ENCODE results near the gene CCL28. TPM values are rescaled to one million over a fixed set of nuclear protein-coding genes. Genes with fewer than 3 reads are reported as not detected.
"Not testable (repeated sequence)": the region's sequence is repeated elsewhere in the genome, so short reads cannot be mapped to it uniquely, and the experiment has no call there.

Gene CCL28
- total and polyA plus RNA-seq, 2 experiments from 2014 or later: not detected

- H3K27me3 ChIP-seq: no peaks in the 10 kb centered on the region
- DNase-seq (ENCODE audit: low read depth in 1 of 2, low spot score in 1 of 2): no peak
- H3K4me3 ChIP-seq: no peak overlapping the region
- H3K4me1 ChIP-seq (ENCODE audit: low read depth): no peaks in the 10 kb centered on the region
- TF ChIP-seq, protein P1, sequence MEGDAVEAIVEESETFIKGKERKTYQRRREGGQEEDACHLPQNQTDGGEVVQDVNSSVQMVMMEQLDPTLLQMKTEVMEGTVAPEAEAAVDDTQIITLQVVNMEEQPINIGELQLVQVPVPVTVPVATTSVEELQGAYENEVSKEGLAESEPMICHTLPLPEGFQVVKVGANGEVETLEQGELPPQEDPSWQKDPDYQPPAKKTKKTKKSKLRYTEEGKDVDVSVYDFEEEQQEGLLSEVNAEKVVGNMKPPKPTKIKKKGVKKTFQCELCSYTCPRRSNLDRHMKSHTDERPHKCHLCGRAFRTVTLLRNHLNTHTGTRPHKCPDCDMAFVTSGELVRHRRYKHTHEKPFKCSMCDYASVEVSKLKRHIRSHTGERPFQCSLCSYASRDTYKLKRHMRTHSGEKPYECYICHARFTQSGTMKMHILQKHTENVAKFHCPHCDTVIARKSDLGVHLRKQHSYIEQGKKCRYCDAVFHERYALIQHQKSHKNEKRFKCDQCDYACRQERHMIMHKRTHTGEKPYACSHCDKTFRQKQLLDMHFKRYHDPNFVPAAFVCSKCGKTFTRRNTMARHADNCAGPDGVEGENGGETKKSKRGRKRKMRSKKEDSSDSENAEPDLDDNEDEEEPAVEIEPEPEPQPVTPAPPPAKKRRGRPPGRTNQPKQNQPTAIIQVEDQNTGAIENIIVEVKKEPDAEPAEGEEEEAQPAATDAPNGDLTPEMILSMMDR (IDR thresholded peaks at IDR 0.05; ENCODE audit: low read depth, low read length): no peak
- no peaks in the 10 kb centered on the region for H3K36me3 ChIP-seq
- H3K27ac ChIP-seq: no peak overlapping the region
- no peaks in the 10 kb centered on the region for H3K9me3 ChIP-seq (ENCODE audit: low read depth)
These were observed 2.4 kb downstream of the CCL28 start for GRCh38 chr5:43409809-43410271.

DNA sequence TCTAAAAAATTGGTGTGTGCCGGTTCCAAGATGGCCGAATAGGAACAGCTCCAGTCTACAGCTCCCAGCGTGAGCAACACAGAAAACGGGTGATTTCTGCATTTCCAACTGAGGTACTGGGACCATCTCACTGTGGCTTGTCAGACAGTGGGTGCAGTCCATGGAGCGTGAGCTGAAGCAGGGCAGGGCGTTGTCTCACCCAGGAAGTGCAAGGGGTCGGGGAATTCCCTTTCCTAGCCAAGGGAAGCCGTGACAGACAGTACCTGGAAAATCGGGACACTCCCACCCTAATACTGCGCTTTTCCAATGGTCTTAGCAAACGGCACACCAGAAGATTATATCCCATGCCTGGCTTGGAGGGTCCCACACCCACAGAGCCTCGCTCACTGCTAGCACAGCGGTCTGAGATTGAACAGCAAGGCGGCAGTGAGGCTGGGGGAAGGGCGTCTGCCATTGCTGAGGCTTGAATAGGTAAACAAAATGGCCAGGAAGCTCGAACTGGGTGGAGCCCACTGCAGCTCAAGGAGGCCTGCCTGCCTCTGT is 9.6 kb downstream of the CCL28 start:
- DNase-seq (ENCODE audit: low read depth in 1 of 2, low spot score in 1 of 2); H3K4me3 ChIP-seq; H3K4me1 ChIP-seq (ENCODE audit: low read depth); H3K9me3 ChIP-seq (ENCODE audit: low read depth); H3K27ac ChIP-seq; H3K27me3 ChIP-seq; H3K36me3 ChIP-seq: not testable (repeated sequence)

- Histone ChIP-seq H3K4me1 (ENCODE audit: low read depth) (no peaks in the 10 kb centered on the region), H3K27me3 (peaks cover 12% of the 10 kb centered on the region), H3K4me3 (no peak overlapping the region), H3K27ac (no peak overlapping the region), H3K36me3 (no peaks in the 10 kb centered on the region), H3K9me3 (ENCODE audit: low read depth) (no peaks in the 10 kb centered on the region)
- TF ChIP-seq, protein P1 (IDR thresholded peaks at IDR 0.05; ENCODE audit: low read depth, low read length): peak; percentile 52
- peak in 1 of 2 donors; percentile 23 for DNase-seq (ENCODE audit: low read depth in 1 of 2, low spot score in 1 of 2)
These were observed 10.4 kb downstream of the CCL28 start for GRCh38 chr5:43401827-43402226.

DNA sequence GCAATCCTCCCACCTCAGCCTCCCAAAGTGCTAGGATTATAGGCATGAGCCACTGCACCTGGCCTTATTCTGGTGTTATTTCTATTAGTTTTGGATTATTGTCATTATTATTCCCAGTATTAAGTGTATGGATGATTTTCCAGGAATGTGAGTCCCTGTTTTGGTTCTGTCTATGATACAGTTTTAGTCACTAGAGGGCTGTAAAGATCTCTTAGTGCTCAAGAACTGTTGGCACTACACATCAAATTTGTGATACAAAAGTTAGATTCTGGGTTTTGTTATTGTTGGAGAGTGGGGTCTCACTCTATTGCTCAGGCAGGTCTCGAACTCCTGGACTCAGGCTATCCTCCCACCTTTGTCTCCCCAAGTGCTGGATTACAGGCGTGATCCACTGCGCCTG is 12.1 kb downstream of the CCL28 start:
- no peaks in the 10 kb centered on the region for H3K36me3 ChIP-seq
- peak in 1 of 2 donors; percentile 46 for DNase-seq (ENCODE audit: low read depth in 1 of 2, low spot score in 1 of 2)

GRCh38 chr5:43396762-43397304 is 15.4 kb downstream of the CCL28 start:
- TF ChIP-seq, protein P1 (IDR thresholded peaks at IDR 0.05; ENCODE audit: low read depth, low read length): no peak
- no peaks in the 10 kb centered on the region for H3K36me3 ChIP-seq
- peaks cover 21% of the 10 kb centered on the region for H3K27me3 ChIP-seq
- DNase-seq (ENCODE audit: low read depth in 1 of 2, low spot score in 1 of 2): peak in 1 of 2 donors; percentile 41
- H3K4me3 ChIP-seq: no peak overlapping the region
- H3K9me3 ChIP-seq (ENCODE audit: low read depth): no peaks in the 10 kb centered on the region
- H3K4me1 ChIP-seq (ENCODE audit: low read depth): no peaks in the 10 kb centered on the region
- no peak overlapping the region for H3K27ac ChIP-seq

More for the DNA sequence above, 12.1 kb downstream of the CCL28 start:
- no peaks in the 10 kb centered on the region for H3K4me1 ChIP-seq (ENCODE audit: low read depth)
- no peaks in the 10 kb centered on the region for H3K9me3 ChIP-seq (ENCODE audit: low read depth)
- peaks cover 21% of the 10 kb centered on the region for H3K27me3 ChIP-seq
- TF ChIP-seq, protein P1 (IDR thresholded peaks at IDR 0.05; ENCODE audit: low read depth, low read length): peak; percentile 43
- H3K27ac ChIP-seq: no peak overlapping the region
- no peak overlapping the region for H3K4me3 ChIP-seq

GRCh38 chr5:43390471-43390870 is 21.7 kb downstream of the CCL28 start:
- TF ChIP-seq, protein P1 (IDR thresholded peaks at IDR 0.05; ENCODE audit: low read depth, low read length): no peak
- no peaks in the 10 kb centered on the region for H3K9me3 ChIP-seq (ENCODE audit: low read depth)

More at GRCh38 chr5:43390471-43390870, 21.7 kb downstream of the CCL28 start:
- H3K27me3 ChIP-seq: no peaks in the 10 kb centered on the region
- H3K4me3 ChIP-seq: no peak overlapping the region
- H3K27ac ChIP-seq: no peak overlapping the region
- no peaks in the 10 kb centered on the region for H3K36me3 ChIP-seq
- no peaks in the 10 kb centered on the region for H3K4me1 ChIP-seq (ENCODE audit: low read depth)
- no peak for DNase-seq (ENCODE audit: low read depth in 1 of 2, low spot score in 1 of 2)
